Measurements from ENCODE around the gene MTHFR.

Gene MTHFR

GRCh38 chr1:11790880-11791715, 14.7 kb downstream of the MTHFR start:
- peak; percentile 90 for DNase-seq (ENCODE audit: low read depth, low spot score)
- TF ChIP-seq CTCF (IDR thresholded peaks at IDR 0.05; ENCODE audit: low read depth, low read length) = no peak
- in situ Hi-C loops (cut with HindIII; ENCODE audit: low sequenced_read_pairs) = no loop called here
- H3K4me3 ChIP-seq (ENCODE audit: low read depth, low read length) = no peak overlapping the region

- in situ Hi-C loops (cut with HindIII; ENCODE audit: low sequenced_read_pairs) = no loop called here
- TF ChIP-seq CTCF (IDR thresholded peaks at IDR 0.05; ENCODE audit: low read depth, low read length) = no peak
- no peak overlapping the region for H3K4me3 ChIP-seq (ENCODE audit: low read depth, low read length)
- no peak for DNase-seq (ENCODE audit: low read depth, low spot score)
Measured at GRCh38 chr1:11790101-11790879, 15.5 kb downstream of the MTHFR start.

GRCh38 chr1:11789126-11790067, 16.4 kb downstream of the MTHFR start:
- no peak for TF ChIP-seq CTCF (IDR thresholded peaks at IDR 0.05; ENCODE audit: low read depth, low read length)
- no peak for DNase-seq (ENCODE audit: low read depth, low spot score)
- in situ Hi-C loops (cut with HindIII; ENCODE audit: low sequenced_read_pairs) = no loop called here
- H3K4me3 ChIP-seq (ENCODE audit: low read depth, low read length) = no peak overlapping the region

- no peak overlapping the region for H3K4me3 ChIP-seq (ENCODE audit: low read depth, low read length)
- in situ Hi-C loops (cut with HindIII; ENCODE audit: low sequenced_read_pairs) = no loop called here
- no peak for DNase-seq (ENCODE audit: low read depth, low spot score)
- no peak for TF ChIP-seq CTCF (IDR thresholded peaks at IDR 0.05; ENCODE audit: low read depth, low read length)
Measured at GRCh38 chr1:11788549-11789053, 17.2 kb downstream of the MTHFR start.

GRCh38 chr1:11787804-11788436, 17.8 kb downstream of the MTHFR start:
- no peak for DNase-seq (ENCODE audit: low read depth, low spot score)
- no peak for TF ChIP-seq CTCF (IDR thresholded peaks at IDR 0.05; ENCODE audit: low read depth, low read length)
- in situ Hi-C loops (cut with HindIII; ENCODE audit: low sequenced_read_pairs) = no loop called here
- no peak overlapping the region for H3K4me3 ChIP-seq (ENCODE audit: low read depth, low read length)

Measured in astrocyte of the spinal cord (primary cell).